K562 (cell line): ENCODE results near the gene E2F1. TPM values are rescaled to one million over a fixed set of nuclear protein-coding genes. Genes with fewer than 3 reads are reported as not detected.

Experiments
- E2F3 ChIP-seq: fragments of 250-450 bp; sonication (Bioruptor Pico); IDR thresholded peaks from 2 replicates; pipeline ENCODE4 v1.4.0; 2020; ENCODE audit warnings: mild to moderate bottlenecking
- HDAC6 ChIP-seq: IDR thresholded peaks from 2 replicates; pipeline ENCODE4 v1.6.1; 2012; ENCODE audit warnings: low read depth, mild to moderate bottlenecking, control low read depth, inconsistent platforms, low read length, moderate library complexity
- MNT ChIP-seq, 2 experiments: fragments of 450-650 bp; conservative IDR thresholded peaks; 2 replicates each; pipeline ENCODE4 v1.6.1; 2017; ENCODE audit warnings: mild to moderate bottlenecking in 2 of 2, moderate library complexity in 2 of 2
- NBN ChIP-seq: fragments of 450-650 bp; IDR thresholded peaks from 2 replicates; pipeline ENCODE4 v1.6.1; 2016; ENCODE audit warnings: low read depth, mild to moderate bottlenecking
- PTTG1 ChIP-seq: fragments of 450-650 bp; IDR thresholded peaks from 2 replicates; pipeline ENCODE4 v1.6.1; 2016; ENCODE audit warnings: low read depth, mild to moderate bottlenecking, missing genetic modification characterization, missing compliant biosample characterization
- RAD51 ChIP-seq: fragments of 450-650 bp; IDR thresholded peaks from 2 replicates; pipeline ENCODE4 v1.7.1; 2016; ENCODE audit warnings: low read depth, mild to moderate bottlenecking, borderline replicate concordance
- SNIP1 ChIP-seq: fragments of 450-650 bp; IDR thresholded peaks from 2 replicates; pipeline ENCODE4 v1.7.1; 2017; ENCODE audit warnings: low read depth, mild to moderate bottlenecking
- ZNF395 ChIP-seq: fragments of 200-800 bp; sonication (Bioruptor generic); IDR thresholded peaks from 2 replicates; pipeline ENCODE4 v1.6.1; 2017; ENCODE audit warnings: missing genetic modification characterization, missing compliant biosample characterization
- ZNF586 ChIP-seq: fragments of 450-650 bp; formaldehyde crosslinking; conservative IDR thresholded peaks from 2 replicates; pipeline ENCODE4 v1.4.0; 2020; ENCODE audit warnings: mild to moderate bottlenecking, moderate library complexity
- polyA plus RNA-seq, 8 experiments: library from polyadenylated mRNA; depleted of rRNA in 4 of 8; stranded (reverse) in 5 of 8; unstranded in 3 of 8; fragments of >200 nt; fragmentation: Nextera tagmentation in 2 of 8; fragmentation: Illumina TruSeq in 1 of 8; extraction: Ambion mirVana in 2 of 8; extraction: Trizol in 1 of 8; gene quantifications; 2 replicates each; pipeline versions ENCODE4 v1.2.1 to v1.2.3, GENCODE V29; 2011 to 2014; ENCODE audit warnings: inconsistent platforms in 1 of 8, missing spikeins in 1 of 8
- total RNA-seq, 7 experiments: library from RNA; depleted of rRNA in 6 of 7; stranded (reverse); fragments of >200 nt in 6 of 7; fragmentation: Illumina TruSeq in 2 of 7; extraction: Trizol in 2 of 7; gene quantifications; 2 replicates each; pipeline versions ENCODE4 v1.2.1 to v1.2.3, GENCODE V29; 2011 to 2021; ENCODE audit warnings: low replicate concordance in 1 of 7

The E2F1 gene
- total and polyA plus RNA-seq, 9 of the 15 experiments (the other 6 are each of a cell fraction or from before 2014, with no cell fraction given), result 0.14 to 30.6 (median 13.1) TPM

DNA sequence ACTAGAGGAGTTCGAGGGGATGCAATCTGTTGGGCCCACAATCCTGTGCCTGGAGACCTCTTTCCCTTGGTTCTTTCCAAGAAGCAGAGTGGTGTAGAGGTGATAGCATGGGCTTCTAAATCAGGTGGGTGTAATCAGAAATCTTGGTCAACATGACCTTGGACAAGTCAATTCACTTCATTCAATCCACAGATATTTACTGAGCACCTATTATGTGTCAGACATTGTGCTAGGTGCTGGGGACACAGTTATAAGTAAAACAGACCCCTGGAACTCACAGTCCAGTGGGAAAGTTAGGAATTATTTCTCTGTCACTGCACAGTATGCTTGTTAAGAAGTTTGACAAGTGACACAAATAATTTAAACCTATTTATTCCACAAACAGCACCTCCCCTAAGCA lies 3.3 kb upstream of the E2F1 start (continued):
- TF ChIP-seq RAD51, result 0 out of 2 replicates have a peak, but pooled peaks have one; percentile 6
- no peak for TF ChIP-seq PTTG1 (tag)
- no peak for TF ChIP-seq HDAC6
- no peak for TF ChIP-seq ZNF586
- no peak for TF ChIP-seq MNT (conservative IDR thresholded peaks at IDR 0.05)
- no peak for TF ChIP-seq ZNF395 (CRISPR knock-in tag)
- no peak for TF ChIP-seq E2F3 (CRISPR knock-in tag)
- no peak for TF ChIP-seq NBN
- TF ChIP-seq SNIP1, result no peak
